COR-L47 (cell line): ENCODE results near the gene SLC25A22.
A peak's percentile ranks its signal among the peaks of the same experiment; 100 is the strongest.

Source experiments
- DNase-seq: peaks from one replicate; lab custom pipeline; 2025; lab: John Stamatoyannopoulos, UW

Gene SLC25A22

DNA sequence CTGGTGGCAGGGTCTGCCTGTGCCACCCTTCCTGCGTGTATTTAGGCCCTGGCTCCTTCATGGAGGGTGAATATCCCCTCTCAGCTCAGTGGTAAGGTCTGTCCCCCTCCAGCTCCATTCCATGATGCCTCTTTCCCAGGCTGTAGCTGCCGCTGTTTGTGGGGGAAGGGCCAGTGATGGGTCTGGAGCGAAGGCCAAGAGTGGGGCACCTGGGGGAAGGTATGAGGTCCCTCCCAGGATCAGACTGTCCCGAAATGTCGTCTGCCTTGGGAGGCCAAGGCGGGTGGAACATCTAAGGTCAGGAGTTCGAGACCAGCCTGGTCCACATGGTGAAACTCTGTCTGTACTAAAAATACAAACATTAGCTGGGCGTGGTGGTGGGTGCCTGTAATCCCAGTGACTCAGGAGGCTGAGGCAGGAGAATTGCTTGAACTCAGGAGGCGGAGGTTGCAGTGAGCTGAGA is 35.8 kb upstream of the SLC25A22 start:
- no peak for DNase-seq

- no peak for DNase-seq
These were observed 35.2 kb upstream of the SLC25A22 start for GRCh38 chr11:833114-833791.

DNA sequence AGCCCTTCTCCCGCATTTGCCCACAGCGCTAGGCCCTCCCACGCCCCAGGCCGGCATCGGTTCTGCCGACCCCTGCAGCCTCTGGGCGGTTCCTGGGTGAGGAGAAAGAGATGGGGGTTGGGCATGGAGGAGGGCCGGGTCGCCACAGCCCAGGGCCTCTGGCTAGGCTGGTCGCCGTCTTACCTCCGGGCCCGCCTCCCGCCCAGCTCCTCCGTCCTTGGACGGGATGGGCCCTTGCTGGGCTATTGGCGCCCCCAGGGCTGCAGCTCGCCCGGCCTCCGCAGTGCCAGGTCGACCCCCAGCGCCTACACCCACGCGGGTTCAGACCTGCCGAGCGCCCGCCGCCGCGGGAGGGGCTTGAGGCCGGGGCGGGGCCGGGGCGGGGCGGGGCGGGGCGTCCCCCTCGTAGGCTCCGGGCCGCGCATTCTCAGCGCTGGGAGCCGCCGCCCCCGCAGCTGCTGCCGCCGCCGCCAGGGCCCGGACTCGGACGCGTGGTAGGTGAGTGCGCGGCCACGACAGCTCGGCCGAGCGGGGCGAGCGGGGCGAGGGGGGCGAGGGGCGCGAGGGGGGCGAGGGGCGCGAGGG is 34.5 kb upstream of the SLC25A22 start, which contains the start of gene CD151:
TSS of gene CD151 (plus strand) at position 424 of the 585 bp plus-strand sequence. CDS start 3,118 bp downstream, outside the sequence.
- peak; percentile 17 for DNase-seq

GRCh38 chr11:831961-832528 is 34.0 kb upstream of the SLC25A22 start:
- no peak for DNase-seq

GRCh38 chr11:831118-831864 is 33.2 kb upstream of the SLC25A22 start:
- DNase-seq: peak; percentile 63

DNA sequence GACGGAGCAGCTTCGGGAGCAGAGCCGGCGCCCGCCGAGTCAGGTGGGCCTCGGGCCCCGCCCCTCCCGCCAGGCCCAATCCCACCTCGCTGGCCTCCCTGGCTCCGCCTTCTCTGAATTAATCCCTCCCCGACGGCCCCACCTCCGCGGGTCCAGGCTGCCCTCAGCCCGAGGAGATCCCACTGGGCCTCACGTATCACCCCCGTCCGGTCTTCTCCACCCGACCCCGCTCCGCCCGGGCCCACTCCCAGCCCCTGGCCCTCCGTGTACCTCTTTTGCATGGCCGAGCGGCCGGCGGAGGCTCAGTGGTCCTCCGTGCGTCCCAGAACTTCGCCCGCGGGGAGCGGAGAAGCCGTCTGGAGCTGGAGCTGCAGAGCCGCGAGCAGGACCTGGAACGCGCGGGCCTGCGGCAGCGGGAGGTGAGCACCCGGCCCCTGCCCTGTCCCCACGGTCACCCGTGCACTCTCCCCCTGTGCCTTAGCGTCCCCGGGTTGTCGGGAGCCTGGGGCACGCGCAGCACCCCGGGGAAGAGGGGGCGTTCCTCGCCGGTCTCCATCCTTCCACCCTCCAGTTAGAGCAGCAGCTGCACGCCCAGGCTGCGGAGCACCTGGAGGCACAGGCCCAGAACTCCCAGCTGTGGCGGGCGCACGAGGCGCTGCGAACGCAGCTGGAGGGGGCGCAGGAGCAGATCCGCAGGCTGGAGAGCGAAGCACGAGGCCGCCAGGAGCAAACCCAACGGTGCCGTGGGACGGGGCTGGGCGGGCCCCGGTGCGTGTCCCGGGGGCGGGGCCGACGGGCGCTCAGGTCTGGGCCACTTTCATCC is 32.4 kb upstream of the SLC25A22 start:
- peak; percentile 79 for DNase-seq

- no peak for DNase-seq
These were observed 31.8 kb upstream of the SLC25A22 start for GRCh38 chr11:829847-830294.

DNA sequence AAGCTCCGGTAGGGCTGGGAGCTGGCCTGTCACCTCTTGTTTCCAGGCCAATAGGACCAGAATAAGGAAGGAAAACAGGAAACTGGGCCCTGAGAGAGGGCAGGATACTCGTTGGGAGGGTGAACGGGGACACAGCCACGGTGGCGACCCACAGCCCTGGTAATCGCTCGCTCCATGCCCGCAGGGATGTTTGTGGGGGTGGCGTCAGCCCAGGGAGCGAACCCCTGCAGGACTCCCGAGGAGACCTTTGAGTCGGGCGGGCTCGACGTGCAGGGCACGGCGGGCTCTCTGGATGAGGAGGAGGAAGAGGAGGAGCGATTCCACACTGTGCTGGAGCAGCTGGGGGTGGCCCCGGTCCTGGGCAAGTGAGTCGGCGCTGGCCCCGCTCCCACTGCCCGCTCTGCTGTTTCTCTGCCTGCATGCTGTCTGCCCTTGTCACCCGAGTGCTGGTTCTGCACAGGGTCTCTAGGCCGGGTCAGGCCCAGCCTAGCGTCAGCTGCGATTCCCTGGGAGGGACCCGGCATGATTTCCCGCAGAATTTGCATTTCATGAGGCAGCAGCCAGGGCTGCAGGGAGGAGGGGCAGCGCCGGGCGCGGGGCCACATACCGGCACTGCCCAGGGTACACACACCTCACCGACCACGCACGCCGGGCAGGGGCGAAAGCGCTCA is 31.2 kb upstream of the SLC25A22 start:
- no peak for DNase-seq

- no peak for DNase-seq
These were observed 30.6 kb upstream of the SLC25A22 start for GRCh38 chr11:828506-829175.

DNA sequence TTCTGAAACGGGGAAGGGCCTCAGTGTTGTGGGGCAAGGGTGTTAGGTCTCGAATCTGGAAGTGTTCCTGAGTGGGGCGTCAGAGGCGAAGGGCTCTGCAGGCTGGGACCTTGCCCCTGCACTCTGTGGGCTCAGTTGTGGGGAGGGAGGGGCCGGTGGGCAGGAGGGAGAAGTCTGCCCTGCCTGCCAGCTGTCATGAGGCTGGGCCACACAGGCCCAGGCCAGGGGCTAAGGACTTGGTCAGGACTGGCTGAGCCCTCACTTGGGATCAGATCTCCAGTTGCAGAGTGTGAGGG is 29.8 kb upstream of the SLC25A22 start, which contains the start of gene CRACR2B:
TSS of gene CRACR2B (plus strand) at position 23 of the 296 bp plus-strand sequence. CDS start 689 bp downstream, outside the sequence.
- DNase-seq: no peak

DNA sequence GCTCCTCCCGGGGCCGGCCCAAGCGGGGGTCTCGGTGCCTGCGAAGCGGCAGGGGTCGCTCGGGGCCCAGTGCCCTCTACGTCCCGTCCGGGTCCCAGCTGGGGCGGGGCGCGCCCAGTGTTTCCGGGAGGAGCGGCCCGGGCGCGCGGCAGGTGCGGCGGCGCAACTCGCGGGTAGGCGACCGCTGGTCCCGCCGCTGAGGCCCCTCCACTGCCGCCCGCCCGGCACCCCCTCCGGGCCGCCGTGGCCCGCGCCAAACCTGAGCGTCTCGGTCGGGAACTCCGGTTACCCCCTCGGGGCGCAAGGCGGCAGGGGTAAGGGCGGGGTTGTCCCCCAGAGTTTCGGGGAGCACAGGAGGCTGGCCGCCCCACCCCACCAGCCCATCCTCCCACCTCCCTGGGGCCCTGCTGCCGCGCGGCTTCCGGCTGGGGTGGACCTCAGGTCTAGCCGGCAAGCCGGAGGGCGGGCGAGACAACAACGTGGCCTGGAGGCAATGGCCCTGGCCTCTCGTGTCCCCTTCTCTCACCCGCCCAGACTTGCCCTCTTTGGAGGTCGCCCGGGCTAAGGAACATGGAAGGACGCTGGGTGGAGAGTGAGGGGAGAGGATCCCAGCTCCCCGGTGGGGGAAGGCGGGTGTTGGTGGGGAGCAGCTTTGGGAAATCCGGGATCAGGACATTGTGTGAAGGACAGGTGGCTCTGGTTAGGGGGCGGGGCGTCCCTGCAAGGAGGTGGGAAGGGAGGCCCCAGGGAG is 29.2 kb upstream of the SLC25A22 start:
- DNase-seq: no peak

DNA sequence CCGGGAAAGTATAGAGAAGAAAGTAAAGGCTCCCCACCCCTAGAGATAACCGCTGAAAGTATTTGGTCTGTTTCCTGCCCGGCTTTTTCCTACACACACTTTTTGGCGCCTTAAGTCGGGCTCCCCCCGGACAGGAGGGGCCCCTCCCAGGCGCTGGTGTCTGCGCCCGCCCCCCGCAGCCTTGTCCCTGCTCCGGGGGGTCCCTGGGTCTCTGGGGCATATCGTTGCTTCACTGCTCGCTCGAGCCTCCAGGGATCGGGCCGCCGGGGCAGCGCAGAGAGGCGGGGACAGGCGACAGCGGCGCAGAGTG is 28.7 kb upstream of the SLC25A22 start:
- no peak for DNase-seq

DNA sequence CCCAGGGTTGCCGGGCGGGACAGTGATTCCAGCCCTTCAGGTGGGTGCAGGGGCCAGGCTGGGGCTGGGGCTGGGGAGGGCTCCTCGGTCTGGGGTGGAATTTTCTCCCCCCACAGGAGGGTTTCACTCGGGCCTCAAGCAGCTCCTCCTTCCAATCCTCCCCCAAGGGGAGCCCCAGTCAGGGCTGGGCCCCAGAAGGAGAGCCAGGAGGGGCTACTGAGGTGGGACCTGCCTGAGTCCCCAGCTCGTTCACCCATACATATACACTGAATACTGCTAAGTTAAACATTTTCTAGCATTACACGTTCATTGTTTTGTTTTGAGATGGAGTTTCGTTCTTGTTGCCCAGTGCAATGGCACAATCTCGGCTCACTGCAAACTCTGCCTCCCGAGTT is 28.1 kb upstream of the SLC25A22 start:
- DNase-seq: no peak

- no peak for DNase-seq
These were observed 27.5 kb upstream of the SLC25A22 start for GRCh38 chr11:825366-826226.

DNA sequence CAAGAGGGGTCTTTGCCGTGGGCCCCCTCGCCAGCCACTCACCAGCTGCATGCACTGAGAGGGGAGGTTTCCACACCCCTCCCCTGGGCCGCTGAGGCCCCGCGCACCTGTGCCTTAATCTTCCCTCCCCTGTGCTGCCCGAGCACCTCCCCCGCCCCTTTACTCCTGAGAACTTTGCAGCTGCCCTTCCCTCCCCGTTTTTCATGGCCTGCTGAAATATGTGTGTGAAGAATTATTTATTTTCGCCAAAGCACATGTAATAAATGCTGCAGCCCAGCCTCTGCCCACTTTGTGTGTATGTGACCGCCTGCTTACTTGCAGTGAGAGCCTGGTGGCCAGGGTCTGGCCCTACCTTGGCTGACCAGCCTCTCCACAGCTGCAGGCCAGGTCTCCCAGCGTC is 26.9 kb upstream of the SLC25A22 start:
- DNase-seq: no peak

- DNase-seq: no peak
These were observed 26.3 kb upstream of the SLC25A22 start for GRCh38 chr11:824292-824880.

DNA sequence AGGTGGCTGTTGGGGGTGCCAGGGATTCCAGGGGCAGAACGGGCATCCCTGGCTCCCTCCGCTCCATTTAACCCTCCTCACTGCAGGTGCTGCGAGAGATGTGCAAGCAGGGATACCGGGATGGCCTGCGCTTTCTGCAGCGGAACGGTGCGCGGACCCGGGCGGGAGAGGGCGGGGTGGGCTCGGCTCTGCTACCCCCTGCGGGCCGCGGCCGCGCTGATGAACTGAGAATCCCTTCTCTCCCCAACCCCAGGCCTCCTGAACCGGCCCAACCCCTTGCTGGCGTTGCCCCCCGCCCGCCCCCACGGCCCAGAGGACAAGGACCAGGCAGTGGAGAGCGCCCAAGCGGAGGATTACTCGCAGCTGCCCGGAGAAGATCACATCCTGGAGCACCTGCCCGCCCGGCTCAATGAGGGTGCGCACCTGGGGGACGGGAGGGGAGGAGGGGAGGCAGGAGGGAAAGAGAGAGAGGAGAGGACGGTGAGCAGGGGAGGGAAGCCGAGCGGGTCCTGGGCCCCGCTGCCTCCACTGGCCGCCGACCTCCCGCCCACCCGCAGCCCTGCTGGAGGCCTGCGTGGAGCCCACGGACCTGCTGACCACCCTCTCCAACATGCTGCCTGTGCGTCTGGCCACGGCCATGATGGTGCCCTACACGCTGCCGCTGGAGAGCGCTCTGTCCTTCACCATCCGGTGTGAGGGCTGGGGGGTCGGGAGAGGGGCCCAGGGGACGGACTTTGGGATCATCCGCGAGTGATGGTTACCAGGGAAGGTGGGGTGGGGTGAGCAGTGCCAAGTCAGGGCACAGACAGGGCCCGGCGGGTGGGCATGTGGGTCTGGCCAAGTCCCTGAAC is 25.6 kb upstream of the SLC25A22 start:
- no peak for DNase-seq
